Peyer's patch (tissue), 4 donors: ENCODE results near the gene TDO2. TPM values are rescaled to one million over a fixed set of nuclear protein-coding genes. Genes with fewer than 3 reads are reported as not detected.
"Not testable (repeated sequence)": the region's sequence is repeated elsewhere in the genome, so short reads cannot be mapped to it uniquely, and the experiment has no call there.

Experiments
- DNase-seq, 3 donors: peaks; one replicate each; pipeline ENCODE4 v3.0.0-alpha.2; 2017 to 2019
- H3K27ac ChIP-seq, 4 donors: fragments of 200-600 bp; sonication (generic); one replicate each; pipeline ENCODE4 v1.5.1; 2016 to 2019
- H3K27me3 ChIP-seq, 2 donors: fragments of 200-600 bp; sonication (generic); one replicate each; pipeline ENCODE4 v1.5.1; 2019
- H3K36me3 ChIP-seq, 3 donors: fragments of 200-600 bp; sonication (generic); one replicate each; pipeline ENCODE4 v1.5.1; 2016 to 2019
- H3K4me1 ChIP-seq, 4 donors: fragments of 200-600 bp; sonication (generic); one replicate each; pipeline ENCODE4 v1.5.1; 2016 to 2019
- H3K4me3 ChIP-seq, 4 donors: fragments of 200-600 bp; sonication (generic); 1 replicate in 3 of 4; 2 replicates in 1 of 4; pipeline ENCODE4 v1.5.1; 2016 to 2019; ENCODE audit warnings: mild to moderate bottlenecking in 1 of 4
- H3K9me3 ChIP-seq, 4 donors: fragments of 200-600 bp; sonication (generic); one replicate each; pipeline ENCODE4 v1.5.1; 2016 to 2019; ENCODE audit warnings: mild to moderate bottlenecking in 1 of 4
- POLR2A ChIP-seq, 2 donors: fragments of 450-650 bp; IDR thresholded peaks; one replicate each; pipeline ENCODE4 v1.5.1; 2017; ENCODE audit warnings: antibody characterized with exemption in 2 of 2, mild to moderate bottlenecking in 2 of 2, moderate library complexity in 2 of 2
- total RNA-seq, 4 donors: library from RNA; depleted of rRNA; stranded (reverse); fragments of >200 nt; gene quantifications; one replicate each; pipeline ENCODE4 v1.1.0, GENCODE V29; 2016
- TF ChIP-seq, protein P1 (sequence below), 6 experiments: fragments of 450-650 bp in 4 of 6; fragments of 200-600 bp in 2 of 6; sonication (generic) in 1 of 6; IDR thresholded peaks; one replicate each; pipeline ENCODE4 v1.5.1; 2017 to 2019; ENCODE audit warnings: antibody characterized with exemption in 6 of 6, mild to moderate bottlenecking in 3 of 6, moderate library complexity in 1 of 6

The TDO2 gene
- total RNA-seq, 4 donors from 2014 or later, result 5.0 TPM; not detected in 3

DNA sequence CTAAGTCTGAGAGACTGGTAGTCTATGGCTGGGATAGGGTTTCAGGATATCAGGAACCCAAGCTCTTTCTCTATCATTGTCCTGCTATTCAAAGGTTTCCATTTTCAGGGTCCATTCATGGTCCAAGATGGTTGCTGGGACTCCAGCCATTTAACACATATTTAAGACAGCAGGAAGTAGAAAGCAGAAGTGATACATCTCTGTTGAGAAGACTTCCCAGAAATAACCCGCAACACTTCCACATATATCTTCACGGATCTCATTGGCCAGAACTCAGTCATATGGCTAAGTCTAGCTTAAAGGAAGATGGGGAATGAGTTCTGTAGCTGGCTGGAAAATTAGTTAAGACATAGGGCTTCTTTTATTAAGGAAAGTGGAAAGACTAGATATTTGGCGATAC lies 26.3 kb downstream of the TDO2 start:
- Histone ChIP-seq H3K27ac (no peak overlapping the region), H3K4me3 (no peak overlapping the region), H3K4me1 (no peaks in the 10 kb centered on the region), H3K9me3 (no peaks in the 10 kb centered on the region), H3K27me3 (no peaks in the 10 kb centered on the region), H3K36me3 (peaks cover 0 to 27% (median 0%) of the 10 kb centered on the region in 3 donors)
- no peak for TF ChIP-seq POLR2A (IDR thresholded peaks at IDR 0.05)
- TF ChIP-seq, protein P1, sequence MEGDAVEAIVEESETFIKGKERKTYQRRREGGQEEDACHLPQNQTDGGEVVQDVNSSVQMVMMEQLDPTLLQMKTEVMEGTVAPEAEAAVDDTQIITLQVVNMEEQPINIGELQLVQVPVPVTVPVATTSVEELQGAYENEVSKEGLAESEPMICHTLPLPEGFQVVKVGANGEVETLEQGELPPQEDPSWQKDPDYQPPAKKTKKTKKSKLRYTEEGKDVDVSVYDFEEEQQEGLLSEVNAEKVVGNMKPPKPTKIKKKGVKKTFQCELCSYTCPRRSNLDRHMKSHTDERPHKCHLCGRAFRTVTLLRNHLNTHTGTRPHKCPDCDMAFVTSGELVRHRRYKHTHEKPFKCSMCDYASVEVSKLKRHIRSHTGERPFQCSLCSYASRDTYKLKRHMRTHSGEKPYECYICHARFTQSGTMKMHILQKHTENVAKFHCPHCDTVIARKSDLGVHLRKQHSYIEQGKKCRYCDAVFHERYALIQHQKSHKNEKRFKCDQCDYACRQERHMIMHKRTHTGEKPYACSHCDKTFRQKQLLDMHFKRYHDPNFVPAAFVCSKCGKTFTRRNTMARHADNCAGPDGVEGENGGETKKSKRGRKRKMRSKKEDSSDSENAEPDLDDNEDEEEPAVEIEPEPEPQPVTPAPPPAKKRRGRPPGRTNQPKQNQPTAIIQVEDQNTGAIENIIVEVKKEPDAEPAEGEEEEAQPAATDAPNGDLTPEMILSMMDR (IDR thresholded peaks at IDR 0.05), result no peak
- DNase-seq, result no peak

DNA sequence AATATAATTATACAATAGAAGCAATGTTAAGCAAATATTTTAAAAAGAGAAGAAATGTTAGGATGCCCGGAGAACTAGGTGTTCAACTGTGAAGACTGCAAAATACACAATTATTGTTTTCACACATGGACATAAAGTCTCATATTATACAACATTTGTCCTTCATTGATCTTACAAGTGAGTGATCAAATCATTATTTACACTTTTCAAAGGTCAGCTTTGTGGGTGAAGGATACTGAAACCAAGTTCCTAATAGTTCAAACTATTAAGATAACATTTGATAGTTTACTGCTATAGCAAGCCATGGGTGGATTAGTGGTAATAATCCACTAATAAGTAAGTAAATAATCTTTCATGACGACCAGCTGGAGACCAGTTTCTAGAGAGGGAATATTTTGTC lies 26.8 kb downstream of the TDO2 start:
- no peak overlapping the region for H3K4me3 ChIP-seq
- DNase-seq, result no peak
- H3K9me3 ChIP-seq, result no peaks in the 10 kb centered on the region
- H3K36me3 ChIP-seq, result peaks cover 0 to 24% (median 0%) of the 10 kb centered on the region in 3 donors
- TF ChIP-seq, protein P1 (IDR thresholded peaks at IDR 0.05), result no peak
- TF ChIP-seq POLR2A (IDR thresholded peaks at IDR 0.05), result no peak
- no peaks in the 10 kb centered on the region for H3K27me3 ChIP-seq
- H3K27ac ChIP-seq, result no peak overlapping the region
- H3K4me1 ChIP-seq, result no peaks in the 10 kb centered on the region

DNA sequence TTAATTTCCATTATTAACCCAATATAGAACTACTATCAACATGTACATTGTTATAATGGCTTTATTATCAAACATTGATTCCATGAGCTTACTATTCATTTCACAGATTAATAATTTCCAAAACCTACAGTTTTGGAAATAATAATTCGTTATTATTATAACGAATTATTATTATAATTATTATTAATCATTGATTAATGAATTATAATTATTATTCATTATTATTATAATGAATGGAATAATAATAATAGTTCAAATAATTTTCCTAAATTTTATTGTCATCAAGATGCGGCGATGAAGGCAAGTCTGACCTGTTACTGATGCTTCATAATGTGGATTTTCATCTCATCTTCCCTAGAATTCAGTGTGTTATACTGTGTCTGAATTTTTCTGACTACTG lies 28.1 kb downstream of the TDO2 start:
- no peak overlapping the region for H3K4me3 ChIP-seq

DNA sequence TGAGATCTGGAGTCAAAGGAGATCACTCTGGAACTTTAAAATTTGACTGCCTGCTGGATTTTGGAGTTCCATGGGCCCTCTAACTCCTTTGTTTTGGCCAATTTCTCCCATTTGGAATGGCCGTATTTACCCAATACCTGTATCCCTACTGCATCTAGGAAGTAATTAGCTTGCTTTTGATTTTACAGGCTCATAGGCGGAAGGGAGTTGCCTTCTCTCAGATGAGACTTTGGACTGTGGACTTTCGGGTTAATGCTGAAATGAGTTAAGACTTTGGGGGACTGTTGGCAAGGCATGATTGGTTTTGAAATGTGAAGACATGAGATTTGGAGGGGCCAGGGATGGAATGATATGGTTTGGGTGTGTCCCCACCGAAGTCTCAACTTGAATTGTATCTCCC lies 31.1 kb downstream of the TDO2 start:
- not testable (repeated sequence) for H3K9me3 ChIP-seq, H3K27me3 ChIP-seq, H3K4me3 ChIP-seq, H3K27ac ChIP-seq, H3K4me1 ChIP-seq
- peak in 1 of 3 donors; percentile 47 for DNase-seq
- H3K36me3 ChIP-seq, result peaks cover 0 to 24% (median 0%) of the 10 kb centered on the region in 3 donors

More for the DNA sequence above, 28.1 kb downstream of the TDO2 start:
- H3K27ac ChIP-seq, result no peak overlapping the region
- no peaks in the 10 kb centered on the region for H3K9me3 ChIP-seq
- peaks cover 0 to 25% (median 0%) of the 10 kb centered on the region in 3 donors for H3K36me3 ChIP-seq
- TF ChIP-seq POLR2A (IDR thresholded peaks at IDR 0.05), result no peak
- TF ChIP-seq, protein P1 (IDR thresholded peaks at IDR 0.05), result no peak
- no peaks in the 10 kb centered on the region for H3K4me1 ChIP-seq
- no peaks in the 10 kb centered on the region for H3K27me3 ChIP-seq
- DNase-seq, result no peak

DNA sequence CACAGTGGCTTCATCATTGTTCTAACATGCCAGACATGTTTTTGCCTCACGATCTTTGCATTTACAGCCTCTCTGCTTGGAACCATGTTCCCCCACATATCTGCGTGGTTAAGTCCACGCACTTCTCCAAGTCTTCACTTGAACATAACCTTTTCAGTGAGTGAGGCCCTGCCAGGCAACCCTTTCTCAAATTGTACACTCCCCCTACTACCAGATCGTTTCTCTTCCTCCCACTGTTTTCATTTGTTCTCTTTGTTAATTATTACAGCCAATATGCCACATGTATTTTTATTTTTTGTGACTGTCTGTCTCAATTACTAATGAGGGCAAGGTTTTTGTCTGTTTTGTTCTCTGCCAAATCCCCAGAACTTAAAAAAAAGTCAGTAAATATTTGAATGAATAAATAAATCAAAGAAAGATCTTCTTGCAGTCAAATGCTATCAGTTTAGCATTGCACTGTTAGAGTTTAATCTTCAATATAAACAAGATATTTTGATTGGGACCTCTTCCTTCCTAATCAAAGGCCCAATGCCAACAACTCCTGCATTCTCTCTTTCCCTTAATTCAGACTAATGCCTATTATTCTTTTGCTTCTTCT lies 32.0 kb downstream of the TDO2 start:
- TF ChIP-seq, protein P1 (IDR thresholded peaks at IDR 0.05), result no peak
- no peak for TF ChIP-seq POLR2A (IDR thresholded peaks at IDR 0.05)
- no peak overlapping the region for H3K4me3 ChIP-seq
- H3K36me3 ChIP-seq, result peaks cover 0 to 23% (median 0%) of the 10 kb centered on the region in 3 donors
- no peak overlapping the region for H3K27ac ChIP-seq
- no peaks in the 10 kb centered on the region for H3K9me3 ChIP-seq
- H3K4me1 ChIP-seq, result no peaks in the 10 kb centered on the region
- H3K27me3 ChIP-seq, result no peaks in the 10 kb centered on the region
- DNase-seq, result no peak

DNA sequence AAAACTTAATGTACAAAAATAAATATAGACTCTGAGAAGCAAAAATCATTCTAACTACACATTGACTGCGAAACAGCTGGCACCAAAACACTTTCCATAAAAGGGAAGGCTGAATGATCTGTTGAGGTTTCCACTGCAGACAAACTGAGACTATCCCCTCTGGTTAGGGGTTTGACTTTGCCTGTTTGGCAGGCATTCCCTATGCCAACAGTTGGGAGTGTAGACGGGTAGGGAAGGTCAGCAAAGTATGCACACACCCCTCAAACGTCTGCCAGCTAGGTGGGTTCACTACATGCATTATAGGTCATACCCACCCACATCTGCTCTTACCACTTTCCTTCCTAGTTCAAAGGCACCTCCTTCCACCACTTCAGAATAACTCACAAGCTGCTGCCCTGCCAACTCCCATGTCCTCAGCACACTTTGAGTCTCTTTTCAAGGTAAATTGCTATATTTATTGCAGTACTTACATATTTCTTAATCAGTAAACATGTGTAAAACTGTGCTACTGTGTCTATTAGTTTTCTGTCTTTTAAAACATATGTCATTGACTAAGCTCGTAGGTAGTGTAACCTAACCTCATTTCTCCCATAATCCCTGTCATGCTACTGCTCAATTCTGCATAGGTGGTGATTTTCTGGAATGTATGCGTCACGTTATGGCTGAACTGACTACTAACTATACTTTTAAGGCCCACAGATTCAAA lies 37.7 kb downstream of the TDO2 start:
- Histone ChIP-seq H3K4me3 (no peak overlapping the region), H3K27ac (no peak overlapping the region), H3K9me3 (no peaks in the 10 kb centered on the region), H3K36me3 (peaks cover 0 to 28% (median 0%) of the 10 kb centered on the region in 3 donors), H3K27me3 (no peaks in the 10 kb centered on the region), H3K4me1 (no peaks in the 10 kb centered on the region)
- no peak for DNase-seq
- TF ChIP-seq, protein P1 (IDR thresholded peaks at IDR 0.05), result no peak
- TF ChIP-seq POLR2A (IDR thresholded peaks at IDR 0.05), result no peak
